MCF 10A (cell line): Measurements from ENCODE around the gene FAF2. TPM values are rescaled to one million over a fixed set of nuclear protein-coding genes. Genes with fewer than 3 reads are reported as not detected.

Source experiments
- BruUV-seq: library from RNA; stranded (reverse); fragments of 400-500 nt; replicated peaks from 2 replicates; lab custom pipeline; 2021; lab: Mats Ljungman, UMichigan
- CTCF ChIA-PET: fragments of 300-600 bp; sonication (Branson Sonifier 250); formaldehyde crosslinking; extraction: SDS; loops from one replicate; lab custom pipeline; 2021; ENCODE audit warnings: antibody characterized with exemption, inconsistent platforms; lab: Yijun Ruan, JAX
- POLR2A ChIA-PET: fragments of 300-600, 350-650 bp; sonication (Branson Sonifier 250); formaldehyde crosslinking; extraction: SDS; loops from one replicate; lab custom pipeline; 2020; ENCODE audit warnings: antibody characterized with exemption, inconsistent platforms; lab: Yijun Ruan, JAX
- DNase-seq: peaks from one replicate; pipeline ENCODE4 v3.0.0-alpha.2; 2018; ENCODE audit not compliant: unreplicated experiment
- H3K27ac Mint-ChIP-seq: one replicate; pipeline ENCODE4 v1.8.0; 2022; ENCODE audit warnings: mild to moderate bottlenecking, low read depth, mixed read lengths; ENCODE audit not compliant: unreplicated experiment
- H3K27me3 Mint-ChIP-seq: one replicate; pipeline ENCODE4 v1.8.0; 2022; ENCODE audit warnings: mixed read lengths; ENCODE audit not compliant: insufficient read depth, unreplicated experiment
- H3K36me3 Mint-ChIP-seq: one replicate; pipeline ENCODE4 v1.8.0; 2022; ENCODE audit warnings: mild to moderate bottlenecking, moderate library complexity, mixed read lengths; ENCODE audit not compliant: insufficient read depth, unreplicated experiment
- H3K4me1 Mint-ChIP-seq: one replicate; pipeline ENCODE4 v1.8.0; 2022; ENCODE audit warnings: mixed read lengths; ENCODE audit not compliant: insufficient read depth, unreplicated experiment
- H3K4me3 Mint-ChIP-seq: one replicate; pipeline ENCODE4 v1.8.0; 2022; ENCODE audit warnings: mild to moderate bottlenecking, moderate library complexity, mixed read lengths; ENCODE audit not compliant: unreplicated experiment
- H3K9me3 Mint-ChIP-seq: one replicate; pipeline ENCODE4 v1.8.0; 2022; ENCODE audit warnings: mixed read lengths; ENCODE audit not compliant: unreplicated experiment
- intact Hi-C: fragments of 100-400 bp; cut with micrococcal nuclease; formaldehyde crosslinking; loops from 2 replicates; pipeline ENCODE4 v1.14.1; 2022
- total RNA-seq: library from RNA; stranded (reverse); gene quantifications from 2 replicates; pipeline ENCODE4 v1.2.3, GENCODE V29; 2022
- TF ChIP-seq, protein P1 (sequence below): fragments of 200-600 bp; IDR thresholded peaks from one replicate; pipeline ENCODE4 v1.8.0; 2022; ENCODE audit warnings: antibody characterized with exemption, mild to moderate bottlenecking; ENCODE audit not compliant: unreplicated experiment

The FAF2 gene
- total RNA-seq, 1 experiment from 2014 or later = 78.3 TPM

DNA sequence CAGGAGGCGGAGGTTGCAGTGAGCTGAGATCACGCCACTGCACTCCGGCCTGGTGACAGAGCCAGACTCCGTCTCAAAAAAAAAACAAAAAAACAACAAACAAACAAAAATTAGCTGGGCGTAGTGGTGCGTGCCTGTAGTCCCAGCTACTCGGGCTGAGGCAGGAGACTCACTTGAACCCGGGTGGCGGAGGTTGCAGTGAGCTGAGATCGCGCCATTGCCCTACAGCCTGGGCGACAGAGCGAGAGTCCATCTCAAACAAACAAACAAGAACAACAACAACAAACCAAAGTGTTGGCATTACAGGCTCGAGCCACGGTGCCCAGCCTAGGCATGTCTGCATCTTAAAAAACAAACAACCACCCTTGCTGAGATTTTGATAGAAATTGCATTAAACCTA lies 76.8 kb downstream of the FAF2 start:
- Mint-ChIP-seq H3K27ac (no peak overlapping the region), H3K4me1 (peaks cover 12% of the 10 kb centered on the region), H3K27me3 (no peaks in the 10 kb centered on the region), H3K4me3 (no peak overlapping the region), H3K9me3 (no peaks in the 10 kb centered on the region), H3K36me3 (peaks cover 23% of the 10 kb centered on the region)
- CTCF ChIA-PET = interaction anchor here (1.0 kb wide), 1 partner anchor 11 kb away, joined by 5 read pairs; no protein-coding TSS in a partner anchor
- TF ChIP-seq, protein P1, sequence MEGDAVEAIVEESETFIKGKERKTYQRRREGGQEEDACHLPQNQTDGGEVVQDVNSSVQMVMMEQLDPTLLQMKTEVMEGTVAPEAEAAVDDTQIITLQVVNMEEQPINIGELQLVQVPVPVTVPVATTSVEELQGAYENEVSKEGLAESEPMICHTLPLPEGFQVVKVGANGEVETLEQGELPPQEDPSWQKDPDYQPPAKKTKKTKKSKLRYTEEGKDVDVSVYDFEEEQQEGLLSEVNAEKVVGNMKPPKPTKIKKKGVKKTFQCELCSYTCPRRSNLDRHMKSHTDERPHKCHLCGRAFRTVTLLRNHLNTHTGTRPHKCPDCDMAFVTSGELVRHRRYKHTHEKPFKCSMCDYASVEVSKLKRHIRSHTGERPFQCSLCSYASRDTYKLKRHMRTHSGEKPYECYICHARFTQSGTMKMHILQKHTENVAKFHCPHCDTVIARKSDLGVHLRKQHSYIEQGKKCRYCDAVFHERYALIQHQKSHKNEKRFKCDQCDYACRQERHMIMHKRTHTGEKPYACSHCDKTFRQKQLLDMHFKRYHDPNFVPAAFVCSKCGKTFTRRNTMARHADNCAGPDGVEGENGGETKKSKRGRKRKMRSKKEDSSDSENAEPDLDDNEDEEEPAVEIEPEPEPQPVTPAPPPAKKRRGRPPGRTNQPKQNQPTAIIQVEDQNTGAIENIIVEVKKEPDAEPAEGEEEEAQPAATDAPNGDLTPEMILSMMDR = no peak
- intact Hi-C loops = no loop called here
- POLR2A ChIA-PET = interaction anchor here (0.6 to 6.3 kb wide), 5 partner anchors 9 to 134 kb away, joined by 3 to 67 read pairs (median 4); partner anchors contain the start of gene RNF44
- BruUV-seq = no TSS peak
- no peak for DNase-seq

DNA sequence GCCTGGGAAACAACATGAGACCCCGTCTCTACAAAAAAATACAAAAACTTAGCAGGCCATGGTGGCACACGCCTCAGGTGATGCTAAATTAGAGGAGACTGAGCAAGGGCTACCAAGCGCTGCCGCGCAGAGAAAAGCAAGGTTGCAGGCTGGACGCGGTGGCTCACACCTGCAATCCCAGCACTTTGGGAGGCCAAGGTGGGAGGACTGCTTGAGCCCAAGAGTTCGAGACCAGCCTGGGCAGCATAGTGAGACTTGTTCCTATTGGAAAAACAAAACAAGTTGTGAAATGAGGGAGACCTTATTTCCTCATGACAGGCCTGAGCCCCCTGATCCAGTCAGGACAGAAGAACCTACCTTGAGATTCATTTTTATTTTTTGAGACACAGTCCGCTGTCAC lies 77.5 kb downstream of the FAF2 start:
- BruUV-seq = no TSS peak
- no peak overlapping the region for H3K27ac Mint-ChIP-seq
- H3K4me1 Mint-ChIP-seq = peaks cover 12% of the 10 kb centered on the region
- intact Hi-C loops = no loop called here
- DNase-seq = no peak
- H3K27me3 Mint-ChIP-seq = no peaks in the 10 kb centered on the region
- POLR2A ChIA-PET = interaction anchor here (0.6 to 6.3 kb wide), 3 partner anchors 10 to 58 kb away, joined by 3 to 67 read pairs (median 3); partner anchors contain the start of gene RNF44
- peaks cover 29% of the 10 kb centered on the region for H3K36me3 Mint-ChIP-seq
- TF ChIP-seq, protein P1 = no peak
- no peak overlapping the region for H3K4me3 Mint-ChIP-seq
- no peaks in the 10 kb centered on the region for H3K9me3 Mint-ChIP-seq
- CTCF ChIA-PET = interaction anchor here (0.6 kb wide), 1 partner anchor 211 kb away, joined by 3 read pairs; no protein-coding TSS in a partner anchor

GRCh38 chr5:176526462-176526861 lies 78.3 kb downstream of the FAF2 start:
- Mint-ChIP-seq H3K9me3 (no peaks in the 10 kb centered on the region), H3K36me3 (peaks cover 37% of the 10 kb centered on the region), H3K27me3 (no peaks in the 10 kb centered on the region), H3K4me1 (peaks cover 12% of the 10 kb centered on the region), H3K27ac (no peak overlapping the region), H3K4me3 (no peak overlapping the region)
- TF ChIP-seq, protein P1 = no peak
- ChIA-PET CTCF (no interaction called here), POLR2A (interaction anchor here (6.3 kb wide), 1 partner anchor 9 kb away, joined by 67 read pairs; the partner anchor contains the start of gene RNF44)
- BruUV-seq = no TSS peak
- DNase-seq = no peak
- intact Hi-C loops = no loop called here

DNA sequence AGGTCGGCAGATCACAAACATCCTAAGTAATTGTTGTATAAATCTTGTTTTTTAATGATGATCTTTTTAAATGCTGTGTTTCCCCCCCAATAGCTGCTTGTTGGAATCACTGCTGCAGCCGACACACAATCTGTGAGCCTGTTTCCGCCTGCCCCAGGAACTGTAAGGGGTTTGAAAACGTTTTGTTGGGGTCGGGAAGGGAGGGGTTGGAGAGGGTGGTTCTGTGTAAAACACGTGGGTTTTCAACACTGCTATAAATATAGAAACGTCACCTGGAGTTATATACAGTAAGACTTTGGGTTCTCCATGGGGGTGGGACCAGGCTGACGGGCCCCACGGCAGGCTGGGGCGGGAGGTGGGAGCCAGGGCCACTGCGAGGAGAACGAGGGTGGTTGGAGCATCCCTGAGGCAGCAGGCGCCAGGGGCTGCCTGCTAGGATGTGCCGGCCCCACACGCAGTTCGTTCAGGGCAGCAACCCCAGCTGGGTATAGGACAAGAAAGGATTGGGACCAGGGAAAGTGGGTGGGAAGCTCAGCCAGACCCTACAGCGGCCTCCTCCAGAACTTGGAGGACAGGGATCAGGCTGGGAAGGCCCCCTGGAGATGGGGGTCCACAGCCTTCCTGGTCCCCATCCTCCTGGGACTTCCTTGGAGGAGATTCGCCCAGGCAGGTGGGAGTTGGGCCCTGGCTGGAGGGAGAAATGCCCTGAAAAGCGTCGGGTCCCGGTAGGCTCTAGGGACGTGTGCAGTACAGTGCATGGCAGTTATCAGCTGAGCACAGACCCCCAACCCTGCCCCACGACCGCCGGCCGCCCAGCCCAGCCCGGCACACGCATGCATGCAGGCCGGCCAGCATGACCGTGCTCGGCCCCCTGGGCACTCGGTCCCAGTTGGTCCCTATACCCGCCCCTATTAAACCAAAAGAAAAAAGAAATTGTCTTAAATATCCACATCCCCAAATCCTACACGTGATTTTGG lies 79.3 kb downstream of the FAF2 start:
- BruUV-seq = no TSS peak
- Mint-ChIP-seq H3K27ac (no peak overlapping the region), H3K4me3 (no peak overlapping the region), H3K36me3 (peaks cover 40% of the 10 kb centered on the region), H3K27me3 (no peaks in the 10 kb centered on the region), H3K9me3 (no peaks in the 10 kb centered on the region), H3K4me1 (peaks cover 7% of the 10 kb centered on the region)
- DNase-seq = no peak
- POLR2A ChIA-PET = interaction anchor here (0.7 to 6.3 kb wide), 4 partner anchors 8 to 79 kb away, joined by 3 to 67 read pairs (median 4); partner anchors contain the start of genes FAF2 and RNF44
- CTCF ChIA-PET = interaction anchor here (0.6 kb wide), 1 partner anchor 99 kb away, joined by 3 read pairs; no protein-coding TSS in a partner anchor
- TF ChIP-seq, protein P1 = no peak
- intact Hi-C loops = no loop called here
